Measurements from ENCODE around the gene CERKL.

CERKL gene

GRCh38 chr2:181516992-181517391, 139.9 kb downstream of the CERKL start:
- FAIRE-seq (no peak), DNase-seq (ENCODE audit: low spot score) (no peak)

- no peak for FAIRE-seq
- no peak for DNase-seq (ENCODE audit: low spot score)
These were observed 141.2 kb downstream of the CERKL start for GRCh38 chr2:181515719-181516118.

- FAIRE-seq (no peak), DNase-seq (ENCODE audit: low spot score) (no peak)
These were observed 156.7 kb downstream of the CERKL start for GRCh38 chr2:181500201-181500600.

- DNase-seq (ENCODE audit: low spot score) = no peak
- FAIRE-seq = no peak
These were observed 157.7 kb downstream of the CERKL start for GRCh38 chr2:181499231-181499630.

All from urothelium cell line (cell line).